ENCODE measurements around the gene ZFPL1. TPM values are rescaled to one million over a fixed set of nuclear protein-coding genes. Genes with fewer than 3 reads are reported as not detected.
A peak's percentile ranks its signal among the peaks of the same experiment; 100 is the strongest.

Gene ZFPL1
- total RNA-seq, 1 donor, result 60.6 TPM

GRCh38 chr11:65059959-65060824 is 23.8 kb upstream of the ZFPL1 start:
- no peak for DNase-seq (ENCODE audit: low read depth in 2 of 3, low spot score in 2 of 3)

- DNase-seq (ENCODE audit: low read depth in 2 of 3, low spot score in 2 of 3), result peak in 1 of 3 donors; percentile 27
These were observed 23.1 kb upstream of the ZFPL1 start for GRCh38 chr11:65060913-65061408.

DNA sequence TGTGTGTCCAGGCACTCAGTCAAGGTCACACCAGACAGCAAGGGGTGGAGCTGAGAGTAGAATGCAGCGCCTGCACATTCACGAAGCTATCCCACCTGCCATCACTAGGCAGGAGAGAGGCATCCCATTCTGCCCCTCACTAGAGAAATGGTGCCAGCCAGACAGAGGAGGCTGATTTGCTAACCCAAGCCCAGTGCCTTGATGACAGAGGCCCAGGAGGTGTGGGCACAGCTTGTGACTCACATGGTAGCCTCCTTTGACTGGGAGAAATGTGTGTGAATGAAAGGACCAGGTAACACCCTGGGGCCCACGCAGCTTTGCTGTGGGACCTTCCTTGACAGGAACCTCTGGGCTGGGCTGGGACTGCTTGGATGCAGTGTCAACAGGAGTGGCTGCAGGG is 20.5 kb upstream of the ZFPL1 start:
- no peak for DNase-seq (ENCODE audit: low read depth in 2 of 3, low spot score in 2 of 3)

DNA sequence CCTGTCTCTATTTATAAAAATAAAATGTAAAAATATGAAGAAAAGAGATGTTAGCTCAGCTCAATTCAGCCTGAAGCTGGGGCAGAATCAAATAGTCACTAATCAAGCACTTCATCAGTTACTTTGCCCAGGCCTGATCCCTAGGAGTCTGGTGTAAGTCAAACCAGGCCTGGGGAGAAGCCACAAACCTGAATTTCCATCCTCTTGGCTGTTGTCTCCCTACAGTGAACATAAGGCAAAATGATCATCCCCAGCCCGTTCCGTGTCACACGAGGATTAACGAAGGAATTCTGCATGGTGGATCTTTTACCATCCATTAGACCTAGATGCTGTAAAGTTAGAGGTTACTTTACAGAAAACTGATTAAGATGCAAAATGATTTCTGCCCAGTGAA is 19.2 kb upstream of the ZFPL1 start:
- DNase-seq (ENCODE audit: low read depth in 2 of 3, low spot score in 2 of 3), result no peak

DNA sequence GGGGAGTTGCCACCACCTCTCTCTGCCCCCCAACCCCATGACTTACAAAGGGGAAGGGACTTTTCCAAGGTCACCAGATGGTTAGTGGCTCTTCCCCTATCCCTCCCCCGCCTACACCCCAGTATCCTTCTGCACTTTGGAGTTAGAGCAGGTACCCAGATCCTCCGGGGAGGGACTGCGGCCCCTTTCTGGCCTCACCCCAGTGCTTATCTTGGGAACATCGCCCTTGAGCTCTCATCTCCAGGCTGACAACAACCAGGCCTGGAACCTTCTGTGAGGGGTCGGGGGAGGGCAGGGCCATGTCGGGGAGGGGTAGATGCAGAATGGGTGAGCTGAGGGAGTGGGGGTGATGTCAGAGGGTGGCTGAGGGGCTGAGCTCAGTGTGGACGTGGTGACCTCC is 18.2 kb upstream of the ZFPL1 start:
- DNase-seq (ENCODE audit: low read depth in 2 of 3, low spot score in 2 of 3), result no peak

GRCh38 chr11:65066315-65066714 is 17.7 kb upstream of the ZFPL1 start:
- DNase-seq (ENCODE audit: low read depth in 2 of 3, low spot score in 2 of 3), result no peak

DNA sequence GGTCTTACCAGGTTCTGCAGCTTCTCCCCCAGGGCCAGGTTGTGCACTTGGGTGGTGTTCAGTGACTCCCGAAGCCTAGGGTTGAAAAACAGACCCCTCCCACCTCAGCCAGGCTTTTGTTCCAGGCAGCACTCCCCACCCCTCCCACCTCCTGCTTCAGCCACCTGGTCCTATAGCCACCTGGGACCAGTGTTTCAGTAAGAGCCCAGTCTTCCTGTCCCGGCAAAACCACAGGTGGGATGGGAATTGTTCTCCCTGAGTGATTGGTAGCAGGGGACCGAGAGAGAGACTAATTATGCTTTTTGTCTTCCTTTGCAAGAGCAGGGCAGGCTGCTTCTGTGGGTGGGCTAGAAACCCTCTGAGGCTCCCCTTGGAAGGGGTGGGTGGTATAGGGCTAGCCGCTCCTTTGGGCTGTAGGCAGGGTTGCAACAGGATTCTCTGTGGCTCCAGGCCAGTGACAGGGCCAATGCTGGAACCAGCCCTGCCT is 17.2 kb upstream of the ZFPL1 start:
- DNase-seq (ENCODE audit: low read depth in 2 of 3, low spot score in 2 of 3), result no peak

DNA sequence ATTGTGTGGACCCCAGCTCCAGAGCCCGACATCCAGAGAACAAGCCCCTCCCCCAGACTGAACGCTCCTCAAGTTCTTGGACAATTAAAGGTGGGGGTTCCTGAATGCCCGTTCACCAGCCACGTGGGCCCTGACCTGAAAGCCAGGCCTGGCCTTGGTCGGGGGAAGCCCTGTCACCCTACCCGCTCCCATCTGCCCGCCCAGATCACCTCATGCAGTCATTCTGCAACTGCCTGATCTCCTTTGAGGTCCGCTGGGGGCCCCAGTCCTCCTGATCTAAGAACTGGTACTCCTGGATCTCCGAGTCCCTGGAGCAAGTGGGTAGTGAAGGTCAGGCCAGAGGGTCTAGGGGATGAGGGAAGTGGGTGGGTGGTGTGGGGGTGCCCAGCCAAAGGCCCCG is 16.6 kb upstream of the ZFPL1 start:
- no peak for DNase-seq (ENCODE audit: low read depth in 2 of 3, low spot score in 2 of 3)

DNA sequence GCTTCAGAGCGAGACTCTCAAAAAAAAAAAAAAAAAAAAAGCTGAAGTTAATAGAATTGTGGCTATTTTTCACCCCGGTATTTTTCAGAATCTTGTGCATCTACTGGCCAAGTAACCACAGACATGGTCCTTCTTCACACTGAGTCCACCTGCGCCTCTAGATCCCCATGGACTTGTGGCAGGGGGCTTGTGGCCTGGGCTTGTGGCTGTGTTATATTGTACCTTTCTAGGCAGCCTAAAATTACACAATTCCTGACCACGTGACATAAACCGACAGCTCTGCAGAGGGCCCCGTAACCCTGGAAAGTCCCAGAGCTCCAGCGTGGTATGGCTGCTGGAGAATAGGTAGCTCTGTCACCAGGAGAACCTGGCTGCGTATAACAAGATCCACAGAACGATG is 14.8 kb upstream of the ZFPL1 start:
- DNase-seq (ENCODE audit: low read depth in 2 of 3, low spot score in 2 of 3), result peak in 1 of 3 donors; percentile 41

- no peak for DNase-seq (ENCODE audit: low read depth in 2 of 3, low spot score in 2 of 3)
These were observed 12.0 kb upstream of the ZFPL1 start for GRCh38 chr11:65071907-65072630.

GRCh38 chr11:65072631-65072966 is 11.4 kb upstream of the ZFPL1 start:
- no peak for DNase-seq (ENCODE audit: low read depth in 2 of 3, low spot score in 2 of 3)

DNA sequence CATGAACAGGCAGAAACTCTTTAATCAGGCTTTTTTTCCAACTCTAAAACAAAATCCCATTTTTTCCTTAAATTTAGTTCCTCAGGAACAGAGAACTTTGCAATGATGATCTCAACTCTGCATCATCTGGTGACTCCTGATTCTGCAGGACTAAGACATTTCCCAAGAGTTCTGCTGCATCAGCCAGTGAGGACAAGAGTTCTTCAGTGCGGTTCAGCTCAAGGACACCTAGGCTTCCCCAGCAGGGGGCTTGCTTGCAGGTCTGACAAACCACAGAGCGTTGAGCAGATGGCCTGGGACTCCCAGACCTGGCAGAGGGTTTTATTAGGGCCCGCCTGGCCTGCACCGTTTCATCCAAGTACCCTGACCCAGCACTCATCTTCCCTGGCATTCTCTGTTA is 6.6 kb upstream of the ZFPL1 start:
- DNase-seq (ENCODE audit: low read depth in 2 of 3, low spot score in 2 of 3), result no peak

DNA sequence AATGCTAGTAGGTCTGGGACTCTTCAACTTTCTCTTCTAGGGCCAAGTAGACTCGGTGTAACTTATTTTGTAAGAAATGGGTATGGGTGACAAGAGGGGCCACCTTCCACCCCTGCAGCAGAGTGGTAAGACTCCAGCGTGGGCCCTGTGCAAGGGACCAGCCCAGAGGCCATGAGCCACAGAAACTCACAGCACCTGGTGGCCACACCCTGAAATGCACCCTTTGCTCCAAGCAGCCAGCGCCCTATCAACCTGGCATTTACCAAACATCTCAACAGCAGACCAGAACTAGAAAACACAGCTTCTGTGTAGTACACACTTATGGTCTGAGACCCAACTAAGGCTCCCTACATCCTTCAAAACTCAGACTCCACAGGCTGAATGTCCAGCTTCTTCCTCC is 5.9 kb upstream of the ZFPL1 start:
- DNase-seq (ENCODE audit: low read depth in 2 of 3, low spot score in 2 of 3), result peak; percentile 44 to 82 (median 66)

DNA sequence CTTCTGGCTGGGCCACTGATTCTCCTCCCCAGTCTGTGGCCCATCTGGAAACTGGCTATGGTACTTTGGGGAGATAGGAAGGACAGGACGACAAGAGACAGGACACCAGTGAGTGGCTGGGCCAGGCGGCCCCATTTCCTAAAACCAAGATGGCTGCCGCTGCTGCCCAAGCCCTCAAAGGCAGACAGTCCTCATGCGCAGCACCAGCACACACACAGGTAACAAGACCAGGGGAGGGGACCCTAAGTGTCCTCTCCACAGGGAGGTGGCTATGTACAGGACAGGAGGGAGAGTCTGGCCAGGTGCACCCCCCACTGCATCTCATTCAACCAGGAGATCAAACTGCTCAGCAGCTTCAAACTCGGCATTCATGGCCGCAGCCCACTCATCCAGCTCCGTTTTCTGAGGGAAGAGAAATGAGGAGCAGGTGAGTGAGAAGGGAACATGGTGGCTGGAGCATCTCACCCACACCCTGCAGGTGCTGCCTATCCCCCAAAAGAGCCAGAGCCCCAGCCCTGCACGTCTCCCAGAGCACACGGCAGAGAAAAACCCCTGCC is 5.2 kb upstream of the ZFPL1 start:
- DNase-seq (ENCODE audit: low read depth in 2 of 3, low spot score in 2 of 3), result no peak

- no peak for DNase-seq (ENCODE audit: low read depth in 2 of 3, low spot score in 2 of 3)
These were observed 738 bp upstream of the ZFPL1 start for GRCh38 chr11:65083134-65083833.

DNA sequence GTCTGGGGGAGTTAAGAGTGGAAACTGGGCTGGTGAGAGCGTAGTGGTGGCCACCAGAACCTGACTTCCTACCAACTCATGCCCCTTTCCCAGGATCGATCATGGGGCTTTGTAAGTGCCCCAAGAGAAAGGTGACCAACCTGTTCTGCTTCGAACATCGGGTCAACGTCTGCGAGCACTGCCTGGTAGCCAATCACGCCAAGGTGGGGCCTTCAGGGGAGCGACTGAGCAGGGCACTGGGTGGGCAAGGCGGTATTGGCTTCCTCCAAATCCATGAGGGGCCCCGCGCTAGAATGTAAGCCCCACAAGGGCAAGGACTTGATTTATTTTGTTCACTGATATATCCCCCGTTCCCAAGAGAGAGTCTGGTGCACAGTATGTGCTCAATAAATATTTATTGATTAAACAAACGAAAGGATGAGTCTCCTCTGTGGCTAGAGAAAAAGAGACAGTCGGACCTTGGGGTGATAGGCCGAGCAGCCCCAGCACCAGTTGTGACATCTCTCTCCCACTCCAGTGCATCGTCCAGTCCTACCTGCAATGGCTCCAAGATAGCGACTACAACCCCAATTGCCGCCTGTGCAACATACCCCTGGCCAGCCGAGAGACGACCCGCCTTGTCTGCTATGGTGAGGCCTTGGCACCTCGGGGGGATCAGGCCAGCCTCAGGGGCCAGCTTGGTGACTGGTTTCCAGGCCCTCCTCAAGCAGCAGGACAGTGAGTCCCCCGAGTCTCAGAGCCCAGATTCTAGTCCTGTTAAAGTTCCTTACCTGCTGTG is 765 bp downstream of the ZFPL1 start:
- no peak for DNase-seq (ENCODE audit: low read depth in 2 of 3, low spot score in 2 of 3)

- DNase-seq (ENCODE audit: low read depth in 2 of 3, low spot score in 2 of 3), result no peak
These were observed 1.4 kb downstream of the ZFPL1 start for GRCh38 chr11:65085446-65085845.

GRCh38 chr11:65086809-65087208 is 2.8 kb downstream of the ZFPL1 start:
- no peak for DNase-seq (ENCODE audit: low read depth in 2 of 3, low spot score in 2 of 3)

GRCh38 chr11:65087216-65087615 is 3.2 kb downstream of the ZFPL1 start:
- no peak for DNase-seq (ENCODE audit: low read depth in 2 of 3, low spot score in 2 of 3)

DNA sequence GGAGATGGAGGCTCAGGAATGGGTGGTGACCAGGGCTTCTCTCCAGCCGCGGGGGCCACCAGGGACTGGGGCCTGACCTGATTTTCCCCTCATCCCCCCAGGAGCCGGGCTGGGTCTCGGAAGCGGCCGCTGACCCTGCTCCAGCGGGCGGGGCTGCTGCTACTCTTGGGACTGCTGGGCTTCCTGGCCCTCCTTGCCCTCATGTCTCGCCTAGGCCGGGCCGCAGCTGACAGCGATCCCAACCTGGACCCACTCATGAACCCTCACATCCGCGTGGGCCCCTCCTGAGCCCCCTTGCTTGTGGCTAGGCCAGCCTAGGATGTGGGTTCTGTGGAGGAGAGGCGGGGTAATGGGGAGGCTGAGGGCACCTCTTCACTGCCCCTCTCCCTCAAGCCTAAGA is 3.8 kb downstream of the ZFPL1 start:
- DNase-seq (ENCODE audit: low read depth in 2 of 3, low spot score in 2 of 3), result no peak
